GM18526 (cell line): ENCODE data around the gene NUBP1.

Experiments used
- POLR2A ChIP-seq: IDR thresholded peaks from 3 replicates; pipeline ENCODE4 v1.6.1; 2011; ENCODE audit not compliant: insufficient read length; ENCODE audit errors: extremely low read depth

NUBP1 gene

GRCh38 chr16:10776280-10776679, 32.6 kb downstream of the NUBP1 start:
- TF ChIP-seq POLR2A = no peak

- TF ChIP-seq POLR2A = no peak
These were observed 33.7 kb downstream of the NUBP1 start for GRCh38 chr16:10777356-10777755.

- no peak for TF ChIP-seq POLR2A
These were observed 37.0 kb downstream of the NUBP1 start for GRCh38 chr16:10780628-10781027.

- no peak for TF ChIP-seq POLR2A
These were observed 39.0 kb downstream of the NUBP1 start for GRCh38 chr16:10782628-10783027.

GRCh38 chr16:10787304-10787703, 43.7 kb downstream of the NUBP1 start:
- TF ChIP-seq POLR2A = no peak

GRCh38 chr16:10791048-10791447, 47.4 kb downstream of the NUBP1 start:
- no peak for TF ChIP-seq POLR2A

GRCh38 chr16:10799736-10800135, 56.1 kb downstream of the NUBP1 start:
- no peak for TF ChIP-seq POLR2A

- TF ChIP-seq POLR2A = no peak
These were observed 61.7 kb downstream of the NUBP1 start for GRCh38 chr16:10805334-10805733.

- no peak for TF ChIP-seq POLR2A
These were observed 63.1 kb downstream of the NUBP1 start for GRCh38 chr16:10806698-10807097.

- TF ChIP-seq POLR2A = no peak
These were observed 64.6 kb downstream of the NUBP1 start for GRCh38 chr16:10808218-10808617.

- TF ChIP-seq POLR2A = no peak
These were observed 65.2 kb downstream of the NUBP1 start for GRCh38 chr16:10808850-10809249.

GRCh38 chr16:10809706-10810105, 66.1 kb downstream of the NUBP1 start:
- TF ChIP-seq POLR2A = no peak

- no peak for TF ChIP-seq POLR2A
These were observed 68.9 kb downstream of the NUBP1 start for GRCh38 chr16:10812312-10813098.

GRCh38 chr16:10813099-10813455, 69.4 kb downstream of the NUBP1 start:
- TF ChIP-seq POLR2A = no peak

GRCh38 chr16:10817514-10817913, 73.9 kb downstream of the NUBP1 start:
- TF ChIP-seq POLR2A = no peak

- no peak for TF ChIP-seq POLR2A
These were observed 74.6 kb downstream of the NUBP1 start, which contains the start of gene TVP23A for GRCh38 chr16:10817963-10818941. TVP23A (minus strand) TSS chr16:10818794; CDS start chr16:10818493, 301 bp downstream.
